ENCODE measurements around the gene ZNF423. TPM values are rescaled to one million over a fixed set of nuclear protein-coding genes. Genes with fewer than 3 reads are reported as not detected.

ZNF423 gene
- total RNA-seq, 2 experiments from 2014 or later: not detected

GRCh38 chr16:49440156-49441065 is 415.5 kb downstream of the ZNF423 start:
- POLR2A ChIA-PET: no interaction called here
- Mint-ChIP-seq H3K36me3 (ENCODE audit: low read depth) (no peaks in the 10 kb centered on the region), H3K27ac (peak overlapping the region; percentile 47), H3K4me3 (no peak overlapping the region), H3K27me3 (no peaks in the 10 kb centered on the region), H3K4me1 (peaks cover 22% of the 10 kb centered on the region), H3K9me3 (no peaks in the 10 kb centered on the region)
- DNase-seq: no peak
- CTCF ChIA-PET: no interaction called here

DNA sequence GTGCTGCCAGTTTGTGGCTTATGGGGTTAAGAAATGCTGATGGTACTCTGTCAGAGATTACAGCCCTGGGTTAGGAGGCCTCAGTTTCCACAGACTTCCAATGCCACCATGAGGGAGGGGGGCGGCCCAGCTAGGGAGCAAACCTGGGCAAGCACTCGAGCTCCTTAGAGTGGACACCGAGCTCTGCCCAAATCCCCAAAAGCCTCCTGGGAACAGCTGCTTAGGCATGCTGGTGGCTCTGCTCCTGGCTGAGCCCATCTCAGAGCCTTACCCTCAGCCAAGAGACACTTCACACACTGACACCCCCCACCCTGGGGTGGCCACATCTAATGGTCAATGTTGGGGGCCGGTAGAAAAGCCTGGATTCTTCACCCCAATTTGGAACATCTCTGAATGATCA is 416.2 kb downstream of the ZNF423 start:
- H3K36me3 Mint-ChIP-seq (ENCODE audit: low read depth): no peaks in the 10 kb centered on the region
- POLR2A ChIA-PET: no interaction called here
- no peak overlapping the region for H3K4me3 Mint-ChIP-seq
- no peaks in the 10 kb centered on the region for H3K9me3 Mint-ChIP-seq
- H3K27me3 Mint-ChIP-seq: no peaks in the 10 kb centered on the region
- peaks cover 22% of the 10 kb centered on the region for H3K4me1 Mint-ChIP-seq
- H3K27ac Mint-ChIP-seq: no peak overlapping the region
- no peak for DNase-seq
- CTCF ChIA-PET: no interaction called here

- H3K27me3 Mint-ChIP-seq: no peaks in the 10 kb centered on the region
- POLR2A ChIA-PET: no interaction called here
- H3K9me3 Mint-ChIP-seq: no peaks in the 10 kb centered on the region
- no peaks in the 10 kb centered on the region for H3K36me3 Mint-ChIP-seq (ENCODE audit: low read depth)
- peaks cover 22% of the 10 kb centered on the region for H3K4me1 Mint-ChIP-seq
- CTCF ChIA-PET: no interaction called here
- no peak overlapping the region for H3K27ac Mint-ChIP-seq
- H3K4me3 Mint-ChIP-seq: no peak overlapping the region
- DNase-seq: no peak
Measured at GRCh38 chr16:49439050-49439449, 416.9 kb downstream of the ZNF423 start.

Other genes with a start within 250 kb of the ZNF423 start
- gene CNEP1R1, start 169.1 kb upstream of the ZNF423 start, total RNA-seq: 10 to 100 TPM; 22.7 to 29.1 TPM
- 10 to 100 TPM; 21.5 to 21.6 TPM for gene HEATR3, start 209.9 kb upstream of the ZNF423 start, total RNA-seq